Glutamatergic neuron (in vitro differentiated cells): ENCODE data around the gene HIRA. TPM values are rescaled to one million over a fixed set of nuclear protein-coding genes. Genes with fewer than 3 reads are reported as not detected.
"Not testable (repeated sequence)": the region's sequence is repeated elsewhere in the genome, so short reads cannot be mapped to it uniquely, and the experiment has no call there.

Experiments used
- DNase-seq: peaks from one replicate; pipeline ENCODE4 v3.0.0; 2022
- H3K27ac Mint-ChIP-seq: one replicate; pipeline ENCODE4 v1.8.0; 2020; ENCODE audit warnings: mild to moderate bottlenecking, mixed read lengths, inconsistent platforms; ENCODE audit not compliant: unreplicated experiment
- H3K27me3 Mint-ChIP-seq: one replicate; pipeline ENCODE4 v1.8.0; 2020; ENCODE audit warnings: mild to moderate bottlenecking, moderate library complexity, mixed read lengths, inconsistent platforms; ENCODE audit not compliant: unreplicated experiment
- H3K36me3 Mint-ChIP-seq: one replicate; pipeline ENCODE4 v1.8.0; 2020; ENCODE audit warnings: mild to moderate bottlenecking, mixed read lengths, inconsistent platforms; ENCODE audit not compliant: unreplicated experiment
- H3K4me1 Mint-ChIP-seq: one replicate; pipeline ENCODE4 v1.8.0; 2020; ENCODE audit warnings: mild to moderate bottlenecking, low read depth, mixed read lengths, inconsistent platforms; ENCODE audit not compliant: unreplicated experiment
- H3K4me3 Mint-ChIP-seq: one replicate; pipeline ENCODE4 v1.8.0; 2020; ENCODE audit warnings: mild to moderate bottlenecking, mixed read lengths, inconsistent platforms; ENCODE audit not compliant: unreplicated experiment
- H3K9me3 Mint-ChIP-seq: one replicate; pipeline ENCODE4 v1.8.0; 2020; ENCODE audit warnings: mild to moderate bottlenecking, moderate library complexity, mixed read lengths, inconsistent platforms; ENCODE audit not compliant: unreplicated experiment
- total RNA-seq: library from RNA; stranded (reverse); fragmentation: NEBNext Ultra II Directional; extraction: Animal tissue kit (Norgen Biotek cat#: 25700); gene quantifications from one replicate; pipeline ENCODE4 v1.2.1, GENCODE V29; 2021; ENCODE audit not compliant: unreplicated experiment
- TF ChIP-seq, protein P1 (sequence below): fragments of 200-600 bp; sonication (generic); IDR thresholded peaks from one replicate; pipeline ENCODE4 v1.5.0; 2021; ENCODE audit not compliant: partially characterized antibody, unreplicated experiment

HIRA gene
- total RNA-seq, 1 donor from 2014 or later: 51.0 TPM

DNA sequence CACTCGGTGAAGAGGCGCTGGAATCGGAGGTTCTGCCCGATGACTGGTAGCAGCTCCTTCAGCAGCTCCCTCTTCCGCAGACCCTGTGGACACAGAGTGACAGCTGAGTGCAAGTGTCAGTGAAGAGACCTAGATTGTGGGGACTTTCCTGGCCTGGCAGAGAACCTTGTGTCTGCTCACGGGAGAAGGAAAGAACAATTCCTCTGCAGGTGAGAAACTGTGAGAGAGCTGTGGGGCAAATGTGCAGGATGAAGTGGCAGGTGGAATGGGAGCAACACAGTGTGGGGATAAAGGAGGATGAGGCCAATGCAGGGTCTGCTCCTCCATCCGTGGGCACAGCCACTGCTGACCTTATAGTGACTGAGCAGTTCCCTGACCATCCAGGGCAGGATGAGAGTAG is 100.1 kb downstream of the HIRA start:
- H3K27me3 Mint-ChIP-seq: peaks cover 15% of the 10 kb centered on the region
- no peak overlapping the region for H3K4me3 Mint-ChIP-seq
- H3K27ac Mint-ChIP-seq: no peak overlapping the region
- H3K9me3 Mint-ChIP-seq: peaks cover 31% of the 10 kb centered on the region
- DNase-seq: no peak
- TF ChIP-seq, protein P1, sequence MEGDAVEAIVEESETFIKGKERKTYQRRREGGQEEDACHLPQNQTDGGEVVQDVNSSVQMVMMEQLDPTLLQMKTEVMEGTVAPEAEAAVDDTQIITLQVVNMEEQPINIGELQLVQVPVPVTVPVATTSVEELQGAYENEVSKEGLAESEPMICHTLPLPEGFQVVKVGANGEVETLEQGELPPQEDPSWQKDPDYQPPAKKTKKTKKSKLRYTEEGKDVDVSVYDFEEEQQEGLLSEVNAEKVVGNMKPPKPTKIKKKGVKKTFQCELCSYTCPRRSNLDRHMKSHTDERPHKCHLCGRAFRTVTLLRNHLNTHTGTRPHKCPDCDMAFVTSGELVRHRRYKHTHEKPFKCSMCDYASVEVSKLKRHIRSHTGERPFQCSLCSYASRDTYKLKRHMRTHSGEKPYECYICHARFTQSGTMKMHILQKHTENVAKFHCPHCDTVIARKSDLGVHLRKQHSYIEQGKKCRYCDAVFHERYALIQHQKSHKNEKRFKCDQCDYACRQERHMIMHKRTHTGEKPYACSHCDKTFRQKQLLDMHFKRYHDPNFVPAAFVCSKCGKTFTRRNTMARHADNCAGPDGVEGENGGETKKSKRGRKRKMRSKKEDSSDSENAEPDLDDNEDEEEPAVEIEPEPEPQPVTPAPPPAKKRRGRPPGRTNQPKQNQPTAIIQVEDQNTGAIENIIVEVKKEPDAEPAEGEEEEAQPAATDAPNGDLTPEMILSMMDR: no peak
- peaks cover 70% of the 10 kb centered on the region for H3K36me3 Mint-ChIP-seq
- H3K4me1 Mint-ChIP-seq: no peaks in the 10 kb centered on the region

DNA sequence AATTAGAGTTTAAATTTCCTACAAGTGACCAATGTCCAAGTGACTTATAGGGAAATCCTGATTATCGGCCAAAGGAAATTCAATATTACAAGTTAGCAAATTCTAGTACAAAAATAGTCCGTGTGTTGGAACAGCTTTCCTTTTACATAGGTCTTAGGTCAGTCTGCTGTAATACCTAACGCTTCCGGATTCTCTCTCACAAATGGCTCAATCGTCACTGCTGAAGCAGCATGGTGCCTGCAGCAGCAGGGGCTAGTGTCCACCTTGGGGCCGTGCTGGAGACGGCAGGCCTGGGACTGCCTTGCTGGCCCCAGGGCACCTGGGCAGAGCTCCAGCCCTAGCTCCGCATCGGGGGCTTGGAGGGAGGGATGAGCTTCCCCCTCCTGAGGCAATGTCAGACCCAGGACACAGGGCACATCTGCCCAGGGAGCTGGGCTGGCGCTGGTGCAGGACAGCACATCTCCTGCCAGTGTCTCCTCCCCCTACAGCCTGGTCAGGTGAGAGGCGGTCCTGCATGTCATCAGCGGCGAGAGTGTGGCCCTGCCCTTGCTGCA is 100.6 kb downstream of the HIRA start:
- no peak for DNase-seq
- H3K27me3 Mint-ChIP-seq: peaks cover 15% of the 10 kb centered on the region
- no peaks in the 10 kb centered on the region for H3K4me1 Mint-ChIP-seq
- H3K9me3 Mint-ChIP-seq: peaks cover 29% of the 10 kb centered on the region
- no peak overlapping the region for H3K4me3 Mint-ChIP-seq
- no peak overlapping the region for H3K27ac Mint-ChIP-seq
- TF ChIP-seq, protein P1: no peak
- H3K36me3 Mint-ChIP-seq: peaks cover 64% of the 10 kb centered on the region

DNA sequence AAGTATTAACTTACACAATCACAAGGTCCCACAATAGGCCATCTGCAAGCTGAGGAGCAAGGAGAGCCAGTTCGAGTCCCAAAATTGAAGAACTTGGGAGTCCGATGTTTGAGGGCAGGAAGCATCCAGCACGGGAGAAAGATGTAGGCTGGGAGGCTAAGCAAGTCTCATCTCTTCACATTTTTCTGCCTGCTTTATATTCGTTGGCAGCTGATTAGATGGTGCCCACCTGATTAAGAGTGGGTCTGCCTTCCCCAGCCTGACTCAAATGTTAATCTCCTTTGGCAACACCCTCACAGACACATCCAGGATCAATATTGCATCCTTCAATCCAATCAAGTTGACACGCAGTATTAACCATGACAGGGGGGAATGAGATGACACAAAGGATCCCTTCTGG is 101.3 kb downstream of the HIRA start:
- H3K27me3 Mint-ChIP-seq: peaks cover 15% of the 10 kb centered on the region
- H3K9me3 Mint-ChIP-seq: peaks cover 25% of the 10 kb centered on the region
- not testable (repeated sequence) for H3K4me1 Mint-ChIP-seq, H3K27ac Mint-ChIP-seq, H3K4me3 Mint-ChIP-seq, DNase-seq
- H3K36me3 Mint-ChIP-seq: peaks cover 58% of the 10 kb centered on the region

DNA sequence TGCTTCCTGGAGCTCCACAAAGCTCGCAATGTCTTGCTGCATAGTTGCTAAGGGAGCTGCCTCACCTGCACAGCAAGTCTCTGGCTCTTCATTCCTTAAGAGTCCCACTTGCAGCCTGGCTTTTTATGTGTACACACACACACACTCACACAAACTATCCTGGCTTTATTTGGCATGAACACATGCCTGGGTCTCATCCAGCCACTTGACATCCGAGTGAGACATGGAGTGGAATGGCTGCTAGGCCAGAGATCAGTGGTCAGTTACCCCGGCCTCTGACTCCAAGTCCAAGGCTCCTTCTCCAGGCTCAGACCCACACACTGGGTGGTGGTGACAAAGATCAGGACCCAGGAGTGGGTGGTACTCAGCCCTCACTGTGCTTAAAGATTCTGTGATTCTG is 102.1 kb downstream of the HIRA start:
- Mint-ChIP-seq H3K27ac (no peak overlapping the region), H3K4me1 (no peaks in the 10 kb centered on the region), H3K36me3 (peaks cover 52% of the 10 kb centered on the region), H3K27me3 (peaks cover 15% of the 10 kb centered on the region), H3K9me3 (peaks cover 23% of the 10 kb centered on the region), H3K4me3 (no peak overlapping the region)
- DNase-seq: no peak
- TF ChIP-seq, protein P1: no peak

DNA sequence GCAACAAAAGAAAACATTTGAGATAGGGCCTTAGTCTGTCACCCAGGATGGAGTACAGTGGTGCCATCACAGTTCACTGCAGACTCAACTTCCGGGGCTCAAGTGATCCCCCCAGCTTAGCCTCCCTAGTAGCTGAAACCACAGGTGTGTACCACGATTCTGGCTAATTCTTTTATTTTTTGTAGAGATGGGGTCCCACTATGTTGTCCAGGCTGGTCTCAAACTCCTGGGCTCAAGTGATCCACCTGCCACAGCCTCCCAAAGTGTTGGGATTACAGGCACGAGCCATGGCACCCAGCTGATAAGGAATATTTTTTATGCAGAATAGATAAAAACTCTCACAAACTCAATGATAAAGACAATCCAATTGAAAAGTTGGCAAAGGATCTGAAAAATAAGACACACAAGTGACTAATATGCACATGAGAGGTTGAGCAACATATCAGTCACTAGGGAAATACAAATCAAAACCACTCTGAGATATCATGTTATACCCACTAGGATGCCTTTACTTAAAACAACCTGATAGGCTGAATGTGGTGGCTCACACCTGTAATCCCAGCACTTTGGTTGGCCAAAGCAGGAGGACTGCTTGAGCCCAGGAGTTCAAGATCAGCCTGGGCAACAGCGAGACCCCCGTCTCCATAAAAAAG is 106.1 kb downstream of the HIRA start:
- Mint-ChIP-seq H3K27me3 (peaks cover 10% of the 10 kb centered on the region), H3K36me3 (peaks cover 26% of the 10 kb centered on the region), H3K27ac (no peak overlapping the region), H3K4me3 (no peak overlapping the region), H3K4me1 (no peaks in the 10 kb centered on the region), H3K9me3 (peaks cover 10% of the 10 kb centered on the region)
- TF ChIP-seq, protein P1: no peak
- DNase-seq: no peak

DNA sequence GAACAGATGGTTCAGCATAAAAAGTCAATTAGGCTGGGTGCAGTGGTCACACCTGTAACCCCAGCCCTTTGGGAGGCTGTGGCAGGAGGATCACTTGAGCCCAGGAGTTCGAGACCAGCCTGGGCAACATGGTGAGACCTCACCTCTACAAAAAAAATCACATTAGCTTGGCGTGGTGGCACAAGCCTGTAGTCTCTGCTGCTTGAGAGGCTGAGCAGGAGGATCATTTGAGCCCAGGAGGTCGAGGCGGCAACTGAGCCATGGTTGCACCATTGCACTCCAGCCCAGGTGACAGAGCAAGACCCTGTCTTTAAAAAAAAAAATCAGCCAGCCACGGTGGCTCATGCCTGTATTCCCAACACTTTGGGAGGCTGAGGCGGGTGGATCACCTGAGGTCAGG is 108.1 kb downstream of the HIRA start:
- not testable (repeated sequence) for H3K27me3 Mint-ChIP-seq, H3K4me1 Mint-ChIP-seq, H3K27ac Mint-ChIP-seq, H3K4me3 Mint-ChIP-seq, DNase-seq
- Mint-ChIP-seq H3K36me3 (peaks cover 11% of the 10 kb centered on the region), H3K9me3 (peaks cover 10% of the 10 kb centered on the region)
